Subcutaneous adipose tissue (tissue), 4 donors: ENCODE measurements around the gene COL27A1. TPM values are rescaled to one million over a fixed set of nuclear protein-coding genes. Genes with fewer than 3 reads are reported as not detected.

ENCODE experiments used
- CTCF ChIP-seq: fragments of 450-650 bp; IDR thresholded peaks from one replicate; pipeline ENCODE4 v1.5.1; 2016; ENCODE audit warnings: low read depth, mild to moderate bottlenecking, control low read depth, antibody characterized with exemption, moderate library complexity
- total RNA-seq, 4 donors: library from RNA; depleted of rRNA; stranded (reverse); fragments of >200 nt; gene quantifications; one replicate each; pipeline ENCODE4 v1.1.0, GENCODE V29; 2016

The COL27A1 gene
- total RNA-seq, 4 donors from 2014 or later, result 1.0 to 7.7 (median 4.4) TPM

GRCh38 chr9:114338187-114338586 lies 182.8 kb downstream of the COL27A1 start:
- TF ChIP-seq CTCF, result no peak

- no peak for TF ChIP-seq CTCF
These were observed 184.0 kb downstream of the COL27A1 start for GRCh38 chr9:114339130-114339908.

GRCh38 chr9:114341152-114341830 lies 186.0 kb downstream of the COL27A1 start:
- TF ChIP-seq CTCF, result no peak

- TF ChIP-seq CTCF, result no peak
These were observed 186.7 kb downstream of the COL27A1 start for GRCh38 chr9:114341991-114342390.

GRCh38 chr9:114342755-114343440 lies 187.6 kb downstream of the COL27A1 start:
- TF ChIP-seq CTCF, result no peak

GRCh38 chr9:114343471-114344187 lies 188.3 kb downstream of the COL27A1 start:
- no peak for TF ChIP-seq CTCF

- no peak for TF ChIP-seq CTCF
These were observed 188.8 kb downstream of the COL27A1 start for GRCh38 chr9:114344188-114344566.
